GM18520 (cell line): ENCODE measurements around the gene RNF123.

ENCODE experiments used
- ATAC-seq: cut with Tn5 transposase; IDR thresholded peaks from one replicate; pipeline ENCODE4 v1.9.1; 2021; ENCODE audit not compliant: unreplicated experiment

RNF123 gene

DNA sequence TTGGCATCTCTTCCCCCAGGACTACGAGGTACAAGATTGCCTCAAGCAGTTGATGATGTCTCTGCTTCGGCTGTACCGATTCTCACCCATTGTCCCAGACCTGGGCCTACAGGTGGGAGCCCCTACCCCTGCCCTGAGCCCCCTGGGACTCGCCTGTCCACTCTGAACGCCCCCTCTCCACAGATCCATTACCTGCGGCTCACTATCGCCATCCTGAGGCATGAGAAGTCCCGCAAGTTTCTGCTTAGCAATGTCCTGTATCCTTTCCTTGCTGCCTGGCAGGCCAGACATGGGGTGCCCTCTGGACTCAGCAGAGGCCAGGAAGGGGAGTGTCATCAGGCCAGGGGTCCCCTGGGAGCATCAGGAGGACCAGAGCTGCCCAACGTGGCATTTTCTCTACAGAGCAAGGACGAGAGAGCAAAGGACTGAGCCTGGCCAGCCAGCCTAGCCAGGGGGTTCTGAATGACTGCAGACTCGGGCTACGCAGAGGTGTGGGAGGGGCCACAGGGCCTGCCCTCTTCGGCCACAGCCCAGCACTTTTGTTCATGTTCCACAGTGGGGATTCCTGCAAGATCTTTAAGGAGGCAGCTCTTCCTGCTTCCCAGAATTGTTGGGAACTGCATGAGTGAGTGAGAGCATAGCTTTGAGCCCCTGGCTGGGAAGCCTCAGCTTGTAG is 11.2 kb downstream of the RNF123 start:
- ATAC-seq: no peak

DNA sequence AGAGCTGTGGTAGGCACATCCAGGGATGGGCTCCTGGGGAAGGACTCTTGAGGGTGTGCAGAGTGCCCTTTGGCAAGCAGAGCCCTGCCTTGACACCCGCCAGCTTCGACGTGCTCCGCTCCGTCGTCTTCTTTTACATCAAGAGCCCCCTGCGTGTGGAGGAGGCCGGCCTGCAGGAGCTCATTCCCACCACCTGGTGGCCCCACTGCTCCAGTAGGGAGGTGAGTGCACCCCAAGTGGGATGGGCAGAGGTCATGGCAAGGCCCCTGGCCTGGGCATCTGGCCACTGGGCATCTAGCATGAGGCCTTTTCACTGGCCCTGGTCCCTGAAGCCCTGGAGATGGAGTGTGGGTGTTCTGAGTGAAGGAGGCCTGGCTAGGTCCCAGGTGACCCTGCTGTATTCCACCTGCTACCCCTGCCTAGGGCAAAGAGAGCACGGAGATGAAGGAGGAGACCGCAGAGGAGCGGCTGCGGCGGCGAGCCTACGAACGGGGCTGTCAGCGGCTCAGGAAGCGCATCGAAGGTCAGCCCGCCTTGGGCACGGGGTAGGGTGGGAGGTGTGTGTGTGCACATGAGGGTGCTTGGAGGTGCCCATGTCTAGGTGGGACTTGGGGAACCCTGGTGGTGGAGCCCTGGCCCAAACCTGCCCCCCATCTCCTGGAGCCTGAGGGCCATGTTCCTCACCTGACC is 12.2 kb downstream of the RNF123 start:
- ATAC-seq: no peak

DNA sequence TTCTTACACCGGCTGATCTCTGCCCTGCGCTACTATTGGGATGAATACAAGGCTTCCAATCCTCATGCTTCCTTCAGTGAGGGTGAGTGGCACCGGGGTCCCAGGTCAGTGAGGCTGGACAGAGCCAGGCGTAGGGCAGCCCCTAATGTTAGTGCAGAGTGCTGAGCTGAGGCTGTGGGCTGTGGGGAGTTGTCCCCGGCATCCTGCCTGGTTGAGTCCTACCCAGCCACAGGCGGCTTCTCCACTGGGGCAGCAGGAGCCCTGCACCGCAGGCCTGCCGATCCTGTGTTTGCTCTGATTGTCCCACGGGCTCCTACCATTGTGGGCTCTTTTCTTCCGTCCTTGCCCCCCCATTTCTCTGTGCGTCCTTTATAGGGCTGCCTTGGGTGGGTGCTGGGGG is 13.3 kb downstream of the RNF123 start:
- ATAC-seq: no peak

DNA sequence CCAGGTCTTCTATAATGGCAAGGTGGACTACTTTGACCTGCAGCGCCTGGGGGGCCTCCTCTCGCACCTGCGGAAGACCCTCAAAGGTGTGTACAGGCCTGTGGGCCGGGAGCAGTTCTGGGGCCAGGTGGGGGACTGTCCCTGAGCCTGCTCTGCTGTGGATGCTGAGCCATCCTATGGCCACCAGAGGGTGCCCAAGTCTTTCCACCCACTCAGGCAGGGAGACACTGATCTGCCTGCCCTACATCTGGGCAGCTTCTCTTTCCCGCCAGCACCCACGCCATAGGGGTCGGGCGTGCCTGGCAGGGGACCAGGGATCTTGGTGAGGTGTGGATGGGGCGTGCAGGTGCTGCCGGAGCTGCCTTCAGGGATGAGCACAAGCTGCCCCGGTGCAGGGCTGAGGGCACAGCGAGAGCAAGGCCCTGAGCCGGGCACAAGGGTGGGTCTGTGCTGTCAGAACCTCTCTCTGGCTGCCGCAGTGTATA is 14.1 kb downstream of the RNF123 start:
- peak; percentile 68 for ATAC-seq

DNA sequence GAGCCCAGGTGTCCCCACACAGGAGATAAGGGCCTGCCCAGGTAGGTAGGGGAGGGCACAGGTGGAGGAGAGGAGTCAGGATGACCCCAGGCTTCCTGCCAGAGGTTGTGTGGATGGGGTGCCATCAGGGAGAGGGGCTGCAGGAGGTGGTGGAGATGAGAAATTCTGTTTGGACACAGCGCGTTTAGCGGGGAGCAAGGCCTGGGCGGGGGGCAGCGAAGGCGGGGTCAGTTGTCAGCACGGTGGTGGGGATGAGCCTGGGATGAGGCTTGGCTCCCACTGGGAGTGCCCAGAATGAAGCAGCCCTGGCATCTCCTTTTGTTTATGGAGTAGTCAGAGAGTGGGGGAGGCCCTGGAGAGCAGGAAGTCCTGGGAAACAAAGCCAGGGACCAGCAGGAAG is 14.6 kb downstream of the RNF123 start:
- ATAC-seq: no peak

DNA sequence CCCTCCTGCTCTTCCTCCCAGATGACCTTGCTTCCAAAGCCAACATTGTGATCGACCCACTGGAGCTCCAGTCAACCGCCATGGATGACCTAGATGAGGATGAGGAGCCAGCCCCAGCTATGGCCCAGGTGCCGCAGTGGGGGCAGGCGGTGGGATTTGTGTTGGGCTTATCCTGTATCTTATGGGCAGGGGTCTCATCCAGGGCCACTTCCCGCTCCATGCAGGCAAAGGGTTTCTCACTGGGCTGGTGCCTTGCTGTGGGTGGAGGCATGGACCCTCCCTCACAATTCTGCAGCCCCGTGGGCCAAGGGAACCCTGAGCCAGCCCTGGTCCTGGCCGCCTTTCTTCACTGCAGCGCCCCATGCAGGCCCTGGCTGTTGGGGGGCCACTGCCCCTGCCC is 15.3 kb downstream of the RNF123 start:
- ATAC-seq: no peak

DNA sequence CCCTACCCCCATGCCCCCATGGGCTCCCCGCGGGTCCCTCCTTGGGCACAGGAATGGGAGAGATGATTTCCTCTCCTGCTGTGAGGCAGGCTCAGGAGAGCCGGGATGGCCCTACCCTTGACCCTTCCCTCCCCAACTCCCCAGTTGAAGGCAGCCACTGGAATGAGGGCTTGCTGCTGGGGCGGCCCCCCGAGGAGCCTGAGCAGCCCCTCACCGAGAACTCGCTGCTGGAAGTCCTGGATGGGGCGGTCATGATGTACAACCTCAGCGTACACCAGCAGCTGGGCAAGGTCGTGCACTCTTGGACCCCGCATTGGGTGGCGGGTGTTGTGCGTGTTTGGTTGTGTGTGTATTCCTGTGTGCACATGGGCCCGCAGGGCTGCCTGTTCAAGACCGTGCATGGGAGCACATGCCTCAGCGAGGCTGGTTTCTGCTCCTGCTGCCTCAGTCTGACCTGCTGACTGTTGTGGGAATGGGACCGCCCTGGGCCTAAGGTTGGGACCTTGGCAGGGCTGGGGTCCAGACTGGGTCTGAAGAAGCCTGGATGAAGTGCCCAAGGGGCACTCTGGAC is 16.1 kb downstream of the RNF123 start:
- ATAC-seq: no peak

DNA sequence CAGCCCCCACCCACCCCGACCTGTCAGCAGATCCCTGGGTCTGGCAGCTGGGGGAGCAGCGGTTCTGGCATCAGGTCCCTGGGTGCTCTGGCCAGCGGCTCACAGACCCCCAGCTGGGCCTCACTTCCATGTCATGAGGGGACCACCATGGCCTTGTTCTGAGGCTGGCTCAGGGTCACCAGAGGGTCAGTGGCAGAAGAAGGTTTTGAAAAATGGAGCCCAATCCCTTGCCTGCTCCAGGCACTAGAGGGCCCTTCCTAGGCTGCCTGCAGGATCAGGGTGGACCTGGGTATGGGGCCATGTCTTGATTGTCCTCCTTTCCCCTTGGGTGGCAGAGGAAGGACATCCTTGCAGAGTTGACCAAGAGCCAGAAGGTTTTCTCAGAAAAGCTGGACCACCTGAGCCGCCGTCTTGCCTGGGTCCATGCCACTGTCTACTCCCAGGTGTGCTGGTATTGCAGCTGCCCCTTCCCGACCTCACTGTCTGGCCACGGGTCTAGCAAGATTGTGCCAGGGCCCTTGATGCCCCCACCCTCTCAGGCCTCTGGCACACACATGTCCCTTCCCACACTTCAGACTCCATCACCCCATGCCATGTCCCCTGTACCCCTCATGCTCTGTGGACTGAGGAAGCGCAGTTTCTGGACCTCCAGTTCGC is 17.2 kb downstream of the RNF123 start:
- ATAC-seq: no peak

DNA sequence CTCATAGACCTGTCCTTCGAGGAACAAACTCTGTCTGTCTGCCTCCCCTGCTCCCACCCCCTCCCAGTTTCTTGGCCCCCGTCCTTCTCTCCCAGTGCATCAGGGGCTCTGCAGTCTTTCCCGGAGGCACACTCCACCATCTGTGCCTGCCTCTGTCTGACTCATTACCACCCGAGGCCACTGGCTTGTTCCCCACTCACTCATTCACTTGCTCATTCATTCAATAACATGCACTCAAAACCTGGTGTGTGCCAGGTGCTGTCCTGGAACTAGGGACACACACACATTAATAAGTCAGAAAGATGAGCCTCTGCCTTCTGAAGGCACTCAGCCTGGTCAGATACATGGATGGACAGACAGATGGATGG is 17.7 kb downstream of the RNF123 start:
- ATAC-seq: no peak

DNA sequence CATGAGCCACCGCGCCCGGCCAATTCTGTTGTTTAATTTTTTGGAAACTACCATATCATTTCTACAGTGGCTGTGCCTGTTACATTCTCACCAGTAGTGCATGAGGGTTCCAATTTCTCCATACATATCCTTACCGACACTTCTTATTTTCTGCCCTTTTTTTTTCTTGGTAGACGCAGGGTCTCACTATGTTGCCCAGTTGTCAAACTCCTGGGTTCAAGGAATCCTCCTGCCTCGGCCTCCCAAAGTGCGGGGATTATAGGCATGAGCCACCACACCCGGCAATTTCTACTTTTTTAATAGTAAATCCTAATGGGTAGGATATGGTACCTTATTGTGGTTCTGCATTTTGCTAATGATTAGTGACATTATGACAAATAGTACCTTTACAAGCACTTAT is 20.5 kb downstream of the RNF123 start:
- ATAC-seq: no peak

DNA sequence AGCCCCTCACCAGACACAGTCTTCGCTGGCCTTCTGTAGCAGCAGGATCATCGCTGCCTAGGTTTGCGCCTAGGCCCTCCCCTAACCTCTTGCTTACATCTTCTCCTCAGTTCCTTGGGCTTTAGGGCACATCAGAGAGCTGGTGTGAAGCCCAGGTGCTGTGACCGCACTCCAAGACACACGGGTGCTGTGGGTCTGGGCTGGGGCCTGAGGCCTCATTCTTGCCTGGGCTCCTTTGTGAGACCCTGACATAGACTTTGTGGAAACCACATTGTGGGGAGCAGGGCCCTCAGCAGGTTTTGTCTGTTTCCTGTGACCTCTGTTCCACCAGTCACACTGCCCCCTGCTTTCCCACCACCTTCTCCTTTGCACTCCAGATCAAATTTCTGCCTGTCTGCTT is 22.1 kb downstream of the RNF123 start:
- ATAC-seq: no peak

DNA sequence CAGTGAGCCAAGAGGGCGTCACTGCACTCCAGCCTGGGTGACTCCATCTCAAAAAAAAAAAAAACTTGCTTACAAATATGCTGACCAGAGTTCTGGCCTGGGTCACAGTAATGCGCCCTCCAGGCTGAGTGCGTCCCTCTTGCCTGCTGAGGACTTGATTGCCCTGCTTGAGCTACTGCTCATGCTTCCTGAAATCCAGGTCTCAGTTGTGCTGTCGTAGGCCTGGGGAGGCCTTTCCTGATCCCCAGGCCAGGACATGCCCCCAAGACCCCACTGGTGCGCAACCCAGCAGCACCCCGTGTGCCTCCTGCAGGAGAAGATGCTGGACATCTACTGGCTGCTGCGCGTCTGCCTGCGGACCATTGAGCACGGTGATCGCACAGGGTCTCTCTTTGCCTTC is 22.8 kb downstream of the RNF123 start:
- no peak for ATAC-seq

DNA sequence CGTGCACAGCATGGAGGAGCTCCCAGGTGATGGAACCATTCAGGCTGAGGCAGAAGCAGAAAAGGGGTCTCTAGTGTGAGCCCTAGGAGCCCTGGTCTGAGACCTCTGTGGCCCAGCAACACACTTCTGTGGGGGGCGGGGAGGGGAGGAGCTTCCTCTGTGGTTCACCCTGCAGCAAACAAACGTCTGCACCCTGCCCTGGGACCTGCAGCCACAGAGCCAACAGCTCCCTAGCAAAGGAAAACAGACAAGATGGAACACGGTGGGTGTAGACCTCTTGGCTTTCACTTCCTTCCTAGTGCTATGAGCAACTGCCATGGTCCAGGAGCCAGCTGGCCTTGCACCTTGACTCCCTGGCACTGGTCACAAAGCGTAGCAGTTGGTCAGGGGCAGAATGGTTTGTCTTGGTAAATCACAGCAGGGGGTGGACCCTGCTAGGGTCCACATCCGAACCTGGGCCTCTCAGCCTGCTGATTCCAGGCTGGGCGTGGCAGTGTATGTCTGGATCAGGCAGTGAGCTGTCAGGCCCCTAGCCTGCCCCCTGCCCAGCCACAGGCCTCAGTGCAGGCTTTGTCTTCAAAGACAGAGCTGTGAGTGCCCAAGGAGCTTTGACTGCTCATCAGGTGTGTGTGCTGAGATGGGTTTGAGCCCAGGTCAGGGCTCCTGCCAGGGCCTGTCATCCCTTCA is 23.4 kb downstream of the RNF123 start:
- ATAC-seq: no peak

DNA sequence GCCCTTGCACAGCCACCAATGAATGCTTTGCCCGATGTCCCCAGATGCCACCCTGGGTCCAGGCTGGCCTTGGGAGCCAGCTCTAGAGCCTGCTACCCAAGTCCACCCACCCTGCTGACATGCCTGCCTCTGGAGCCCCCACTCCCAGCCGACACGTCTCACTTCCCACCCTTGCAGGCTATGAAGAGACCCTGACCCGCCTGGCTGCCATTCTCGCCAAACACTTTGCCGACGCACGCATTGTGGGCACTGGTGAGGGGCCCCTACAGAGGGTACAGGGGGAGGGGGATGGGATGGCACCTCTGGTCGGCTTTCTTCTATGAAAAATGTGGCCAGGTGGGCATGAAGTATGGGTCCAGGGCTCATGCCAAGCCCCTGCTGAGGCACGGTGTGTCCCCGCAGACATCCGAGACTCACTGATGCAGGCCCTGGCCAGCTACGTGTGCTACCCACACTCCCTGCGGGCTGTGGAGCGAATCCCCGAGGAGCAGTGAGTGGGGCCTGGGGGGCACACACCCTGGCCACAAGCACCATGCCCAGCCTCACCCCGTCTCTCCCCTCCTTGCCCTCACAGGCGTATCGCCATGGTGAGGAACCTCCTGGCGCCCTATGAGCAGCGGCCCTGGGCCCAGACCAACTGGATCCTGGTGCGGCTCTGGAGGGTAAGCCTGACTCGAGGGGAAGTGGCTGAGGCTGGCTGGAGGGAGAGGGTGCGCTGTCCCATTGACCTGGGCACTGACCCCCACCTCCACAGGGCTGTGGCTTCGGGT is 24.2 kb downstream of the RNF123 start:
- no peak for ATAC-seq

DNA sequence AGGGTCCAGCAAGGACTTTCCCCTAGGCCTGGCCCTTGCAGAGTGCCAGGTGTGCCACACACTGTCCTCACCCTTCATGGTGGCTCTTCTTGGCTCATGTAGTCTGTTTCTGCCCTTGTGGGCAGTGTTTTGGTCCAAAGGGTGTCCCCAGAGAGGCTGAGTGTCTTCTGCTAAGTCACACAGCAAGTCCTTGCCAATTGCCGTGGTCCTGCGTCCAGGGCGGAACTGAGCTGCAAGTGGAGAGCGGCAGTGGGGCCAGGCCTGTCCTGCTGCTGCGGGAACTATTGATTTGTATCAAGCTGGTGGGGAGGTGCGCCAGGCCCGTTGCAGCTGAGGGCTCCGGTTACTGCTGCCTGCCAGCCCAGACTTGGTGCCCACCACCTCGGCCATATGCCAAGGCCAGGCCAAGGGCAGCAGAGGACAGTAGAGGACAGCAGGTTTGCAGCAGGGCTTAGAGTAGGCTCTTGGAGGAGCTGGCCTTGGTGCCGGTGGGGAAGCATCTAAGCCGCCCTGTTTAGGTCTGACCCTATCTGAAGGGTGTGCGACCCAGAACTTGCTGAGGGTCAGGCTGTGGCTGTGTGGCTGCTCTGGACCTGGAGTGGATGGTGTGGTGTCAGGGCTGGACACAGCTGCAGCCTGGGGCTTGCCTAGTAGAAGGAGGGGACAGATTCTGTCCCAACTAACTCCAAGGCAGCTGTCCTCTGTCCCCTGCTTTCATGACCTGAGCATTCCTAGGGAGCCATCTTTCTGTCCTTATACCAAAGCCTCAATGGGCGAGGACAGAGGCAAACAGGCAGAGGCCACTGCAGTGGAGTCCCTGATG is 25.6 kb downstream of the RNF123 start:
- ATAC-seq: no peak

DNA sequence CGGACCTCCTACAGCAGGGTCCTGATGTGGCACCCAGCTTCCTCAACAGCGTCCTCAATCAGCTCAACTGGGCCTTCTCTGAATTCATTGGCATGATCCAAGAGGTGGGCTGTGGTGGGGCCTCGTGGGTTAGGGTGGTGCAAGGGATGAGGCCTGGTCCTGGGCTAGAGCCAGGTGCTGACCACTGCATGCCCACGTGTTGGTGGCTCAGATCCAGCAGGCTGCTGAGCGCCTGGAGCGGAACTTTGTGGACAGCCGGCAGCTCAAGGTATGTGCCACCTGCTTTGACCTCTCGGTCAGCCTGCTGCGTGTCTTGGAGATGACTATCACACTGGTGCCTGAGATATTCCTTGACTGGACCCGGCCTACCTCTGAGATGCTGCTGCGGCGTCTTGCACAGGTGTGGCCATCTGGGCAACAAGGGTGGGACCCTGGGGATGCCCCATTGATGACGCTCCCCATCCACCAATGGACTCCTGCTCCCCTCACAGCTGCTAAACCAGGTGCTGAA is 26.3 kb downstream of the RNF123 start:
- no peak for ATAC-seq

DNA sequence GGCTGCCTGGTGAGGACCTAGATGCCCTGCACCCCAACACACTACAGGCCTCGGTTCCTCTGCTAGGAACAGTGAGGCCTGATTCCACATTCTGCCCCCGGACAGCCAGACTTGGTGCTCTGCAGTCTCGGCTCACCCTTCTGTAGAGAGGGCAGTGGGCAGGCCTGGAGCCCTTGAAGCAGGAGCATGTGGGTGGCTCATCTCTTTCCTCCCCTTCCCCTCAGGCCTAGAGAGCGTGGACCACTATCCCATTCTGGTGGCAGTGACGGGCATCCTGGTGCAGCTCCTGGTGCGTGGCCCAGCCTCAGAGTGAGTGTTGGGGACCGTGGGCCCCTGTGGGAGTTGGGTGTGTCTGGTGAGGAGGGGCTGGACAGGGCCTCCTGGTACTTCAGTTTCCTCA is 26.8 kb downstream of the RNF123 start:
- ATAC-seq: no peak

DNA sequence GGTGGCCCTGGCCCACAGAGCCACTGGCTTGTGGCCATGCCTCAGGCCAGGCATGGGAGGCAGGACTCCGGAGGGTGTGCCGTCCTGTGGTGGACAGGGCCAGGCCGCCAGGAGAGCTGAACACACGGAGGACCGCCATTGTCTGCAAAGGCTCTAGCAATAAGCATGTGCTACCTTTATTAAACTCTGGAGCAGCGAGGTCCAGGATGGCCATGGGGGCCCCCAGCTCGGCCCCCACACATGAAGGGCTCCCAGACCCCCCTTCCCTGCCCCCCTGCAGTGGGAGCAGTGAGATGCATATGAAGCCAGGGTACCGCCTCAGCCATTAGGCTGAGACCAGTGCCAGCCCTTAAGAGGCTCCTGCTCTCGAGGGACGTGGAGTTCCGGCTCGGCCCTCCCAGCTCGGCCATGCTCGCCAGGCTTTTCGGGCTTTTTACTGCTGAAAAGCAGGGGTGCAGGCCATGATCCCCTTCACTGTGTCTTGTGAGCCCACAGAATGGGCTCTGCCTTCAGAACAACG is 27.4 kb downstream of the RNF123 start:
- no peak for ATAC-seq

DNA sequence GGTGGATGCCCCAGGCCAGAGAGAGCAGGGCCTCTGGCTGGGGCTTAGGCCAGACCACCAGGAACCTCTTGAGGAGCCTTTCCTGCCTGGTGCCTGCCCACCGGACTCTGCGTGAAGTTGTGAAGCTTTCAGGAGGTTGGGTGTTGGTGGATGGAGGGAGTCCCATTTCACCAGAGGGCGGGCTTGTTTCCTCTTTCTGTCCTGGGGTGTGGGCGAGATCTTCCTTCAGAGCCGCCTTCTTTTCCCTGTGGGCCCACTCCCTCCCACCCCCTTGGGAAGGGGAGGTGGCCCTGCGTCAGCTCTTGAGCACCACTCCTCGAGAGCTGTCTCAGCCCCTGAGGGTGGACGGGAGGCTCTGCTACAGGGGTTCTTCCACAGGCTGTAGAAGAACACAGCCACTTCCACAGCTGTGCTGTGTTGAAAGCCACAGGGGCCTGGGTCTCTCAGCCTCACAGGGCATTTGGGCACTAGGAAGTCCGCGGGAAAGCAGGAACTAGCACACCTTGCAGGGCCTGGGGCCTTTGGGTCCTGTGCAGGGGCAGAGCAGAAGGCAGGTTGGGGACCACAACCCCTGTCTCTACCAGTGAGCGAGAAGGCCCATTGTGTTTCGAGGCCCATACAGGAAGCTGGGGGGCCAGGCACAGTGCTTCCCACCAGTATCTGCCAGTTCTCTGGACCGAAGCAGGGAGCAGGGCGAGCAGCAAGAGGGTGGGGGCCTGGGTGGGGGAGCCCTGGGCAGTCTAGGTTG is 28.0 kb downstream of the RNF123 start:
- no peak for ATAC-seq
